ENCODE data around the gene UGT1A10.
"Not testable (repeated sequence)": the region's sequence is repeated elsewhere in the genome, so short reads cannot be mapped to it uniquely, and the experiment has no call there.

The UGT1A10 gene

DNA sequence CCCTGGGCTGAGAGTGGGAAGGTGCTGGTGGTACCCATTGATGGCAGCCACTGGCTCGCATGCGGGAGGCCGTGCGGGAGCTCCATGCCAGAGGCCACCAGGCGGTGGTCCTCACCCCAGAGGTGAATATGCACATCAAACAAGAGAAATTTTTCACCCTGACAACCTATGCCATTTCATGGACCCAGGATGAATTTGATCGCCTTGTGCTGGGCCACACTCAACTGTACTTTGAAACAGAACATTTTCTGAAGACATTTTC is 111.0 kb downstream of the UGT1A10 start:
- TF ChIP-seq POLR2AphosphoS5 (IDR thresholded peaks at IDR 0.05; ENCODE audit: low read depth) (no peak), GABPA (IDR thresholded peaks at IDR 0.05; ENCODE audit: low read depth) (no peak), SPI1 (IDR thresholded peaks at IDR 0.05; ENCODE audit: borderline replicate concordance, low read depth) (no peak)
- TF ChIP-seq, protein P1, sequence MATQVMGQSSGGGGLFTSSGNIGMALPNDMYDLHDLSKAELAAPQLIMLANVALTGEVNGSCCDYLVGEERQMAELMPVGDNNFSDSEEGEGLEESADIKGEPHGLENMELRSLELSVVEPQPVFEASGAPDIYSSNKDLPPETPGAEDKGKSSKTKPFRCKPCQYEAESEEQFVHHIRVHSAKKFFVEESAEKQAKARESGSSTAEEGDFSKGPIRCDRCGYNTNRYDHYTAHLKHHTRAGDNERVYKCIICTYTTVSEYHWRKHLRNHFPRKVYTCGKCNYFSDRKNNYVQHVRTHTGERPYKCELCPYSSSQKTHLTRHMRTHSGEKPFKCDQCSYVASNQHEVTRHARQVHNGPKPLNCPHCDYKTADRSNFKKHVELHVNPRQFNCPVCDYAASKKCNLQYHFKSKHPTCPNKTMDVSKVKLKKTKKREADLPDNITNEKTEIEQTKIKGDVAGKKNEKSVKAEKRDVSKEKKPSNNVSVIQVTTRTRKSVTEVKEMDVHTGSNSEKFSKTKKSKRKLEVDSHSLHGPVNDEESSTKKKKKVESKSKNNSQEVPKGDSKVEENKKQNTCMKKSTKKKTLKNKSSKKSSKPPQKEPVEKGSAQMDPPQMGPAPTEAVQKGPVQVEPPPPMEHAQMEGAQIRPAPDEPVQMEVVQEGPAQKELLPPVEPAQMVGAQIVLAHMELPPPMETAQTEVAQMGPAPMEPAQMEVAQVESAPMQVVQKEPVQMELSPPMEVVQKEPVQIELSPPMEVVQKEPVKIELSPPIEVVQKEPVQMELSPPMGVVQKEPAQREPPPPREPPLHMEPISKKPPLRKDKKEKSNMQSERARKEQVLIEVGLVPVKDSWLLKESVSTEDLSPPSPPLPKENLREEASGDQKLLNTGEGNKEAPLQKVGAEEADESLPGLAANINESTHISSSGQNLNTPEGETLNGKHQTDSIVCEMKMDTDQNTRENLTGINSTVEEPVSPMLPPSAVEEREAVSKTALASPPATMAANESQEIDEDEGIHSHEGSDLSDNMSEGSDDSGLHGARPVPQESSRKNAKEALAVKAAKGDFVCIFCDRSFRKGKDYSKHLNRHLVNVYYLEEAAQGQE (IDR thresholded peaks at IDR 0.05; ENCODE audit: insufficient replicate concordance, low read depth), result no peak
- TF ChIP-seq, protein P2, sequence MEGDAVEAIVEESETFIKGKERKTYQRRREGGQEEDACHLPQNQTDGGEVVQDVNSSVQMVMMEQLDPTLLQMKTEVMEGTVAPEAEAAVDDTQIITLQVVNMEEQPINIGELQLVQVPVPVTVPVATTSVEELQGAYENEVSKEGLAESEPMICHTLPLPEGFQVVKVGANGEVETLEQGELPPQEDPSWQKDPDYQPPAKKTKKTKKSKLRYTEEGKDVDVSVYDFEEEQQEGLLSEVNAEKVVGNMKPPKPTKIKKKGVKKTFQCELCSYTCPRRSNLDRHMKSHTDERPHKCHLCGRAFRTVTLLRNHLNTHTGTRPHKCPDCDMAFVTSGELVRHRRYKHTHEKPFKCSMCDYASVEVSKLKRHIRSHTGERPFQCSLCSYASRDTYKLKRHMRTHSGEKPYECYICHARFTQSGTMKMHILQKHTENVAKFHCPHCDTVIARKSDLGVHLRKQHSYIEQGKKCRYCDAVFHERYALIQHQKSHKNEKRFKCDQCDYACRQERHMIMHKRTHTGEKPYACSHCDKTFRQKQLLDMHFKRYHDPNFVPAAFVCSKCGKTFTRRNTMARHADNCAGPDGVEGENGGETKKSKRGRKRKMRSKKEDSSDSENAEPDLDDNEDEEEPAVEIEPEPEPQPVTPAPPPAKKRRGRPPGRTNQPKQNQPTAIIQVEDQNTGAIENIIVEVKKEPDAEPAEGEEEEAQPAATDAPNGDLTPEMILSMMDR (IDR thresholded peaks at IDR 0.05; ENCODE audit: insufficient read depth, low read length), result no peak
- Histone ChIP-seq H3K27ac (replicated peaks) (no peak overlapping the region), H3K4me3 (replicated peaks; ENCODE audit: insufficient read depth, low read length) (no peak overlapping the region), H3K27me3 (ENCODE audit: insufficient read depth, poor library complexity, severe bottlenecking) (no peaks in the 10 kb centered on the region)
- no peak for DNase-seq (ENCODE audit: low read depth in 1 of 2, low spot score in 1 of 2)

DNA sequence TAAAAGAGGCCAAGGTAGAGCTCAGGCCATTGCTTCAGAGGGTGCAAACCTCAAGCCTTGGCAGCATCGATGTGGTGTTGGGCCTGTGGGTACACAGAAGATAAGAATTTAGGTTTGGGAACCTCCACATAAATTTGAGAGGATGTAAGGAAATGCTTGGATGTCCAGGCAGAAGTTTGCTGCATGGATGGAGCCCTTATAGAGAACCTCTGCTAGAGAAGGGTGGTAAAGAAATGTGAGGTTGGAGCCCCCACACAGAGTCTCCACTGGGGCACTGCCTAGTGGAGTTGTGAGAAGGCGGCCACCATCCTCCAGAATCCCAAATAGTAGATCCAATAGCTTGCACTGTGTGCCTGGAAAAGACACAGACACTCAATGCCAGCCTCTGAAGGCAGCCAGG is 114.4 kb downstream of the UGT1A10 start:
- H3K4me3 ChIP-seq (replicated peaks; ENCODE audit: insufficient read depth, low read length); H3K27ac ChIP-seq (replicated peaks); DNase-seq (ENCODE audit: low read depth in 1 of 2, low spot score in 1 of 2); H3K27me3 ChIP-seq (ENCODE audit: insufficient read depth, poor library complexity, severe bottlenecking): not testable (repeated sequence)

DNA sequence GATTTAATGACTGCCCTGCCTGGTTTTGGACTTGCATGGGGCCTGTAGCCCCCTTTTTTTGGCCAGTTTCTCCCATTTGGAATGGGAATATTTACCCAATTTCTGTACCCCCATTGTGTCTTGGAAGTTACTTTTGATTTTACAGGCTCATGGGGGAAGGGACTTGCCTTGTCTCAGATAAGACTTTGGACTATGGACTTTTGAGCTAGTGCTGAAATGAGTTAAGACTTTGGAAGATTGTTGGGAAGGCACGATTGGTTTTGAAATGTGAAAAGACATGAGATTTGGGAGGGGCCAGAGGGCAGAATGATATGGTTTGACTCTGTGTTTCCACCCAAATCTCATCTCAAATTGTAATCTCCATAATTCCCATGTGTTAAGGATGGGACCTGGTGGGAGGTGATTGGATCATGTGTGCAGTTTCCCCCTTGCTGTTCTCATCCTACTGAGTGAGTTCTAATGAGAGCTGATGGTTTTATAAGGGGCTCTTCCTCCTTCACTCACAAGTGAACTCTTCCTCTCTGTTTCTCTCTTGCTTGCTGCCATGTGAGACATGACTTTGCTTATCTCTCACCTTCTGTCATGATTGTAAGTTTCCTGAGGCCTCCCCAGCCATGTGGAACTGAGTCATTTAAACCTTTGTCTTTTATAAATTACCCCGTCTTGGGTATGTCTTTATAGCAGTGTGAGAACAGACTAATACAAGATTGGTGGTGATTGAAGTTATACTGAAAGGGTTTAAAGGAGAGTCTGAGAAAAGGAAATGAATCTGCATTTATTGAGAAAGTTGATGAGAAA is 115.2 kb downstream of the UGT1A10 start:
- not testable (repeated sequence) for DNase-seq (ENCODE audit: low read depth in 1 of 2, low spot score in 1 of 2); H3K4me3 ChIP-seq (replicated peaks; ENCODE audit: insufficient read depth, low read length); H3K27me3 ChIP-seq (ENCODE audit: insufficient read depth, poor library complexity, severe bottlenecking); H3K27ac ChIP-seq (replicated peaks)

DNA sequence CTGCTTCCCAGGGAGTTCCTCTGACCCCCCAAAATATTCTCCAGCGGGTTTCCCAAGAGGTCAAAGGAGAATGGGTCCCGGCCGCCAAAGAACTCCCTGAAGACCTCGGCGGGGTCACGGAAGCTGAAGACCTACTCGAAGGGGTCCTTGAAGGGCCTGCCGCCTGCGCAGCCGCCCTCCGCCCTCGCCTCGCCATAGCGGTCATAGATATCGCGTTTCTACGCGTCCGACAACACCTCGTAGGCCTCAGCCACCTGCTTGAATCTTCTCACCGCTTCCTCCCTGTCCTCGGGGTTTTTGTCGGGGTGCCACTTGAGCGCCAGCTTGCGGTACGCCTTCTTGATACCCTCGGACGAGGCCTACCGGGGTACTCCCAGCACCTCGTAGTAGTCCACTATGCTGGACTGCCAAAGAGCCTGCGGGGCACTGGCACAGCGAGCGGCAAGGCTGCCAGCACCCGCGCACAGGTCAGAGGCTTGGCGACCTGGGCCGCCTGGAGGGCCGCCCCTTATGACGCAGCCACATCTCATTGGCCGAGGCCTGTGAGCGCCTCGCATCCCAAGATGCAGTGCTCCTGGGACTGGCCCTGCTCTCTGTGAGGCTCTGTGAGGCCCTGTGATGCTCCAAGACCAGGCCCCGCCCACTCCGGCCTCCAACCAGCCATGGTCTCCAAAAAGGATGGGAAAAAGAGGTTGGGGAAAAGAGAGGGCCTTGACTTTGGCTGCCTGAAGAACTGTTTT is 118.8 kb downstream of the UGT1A10 start:
- H3K4me3 ChIP-seq (replicated peaks; ENCODE audit: insufficient read depth, low read length), result no peak overlapping the region
- H3K27me3 ChIP-seq (ENCODE audit: insufficient read depth, poor library complexity, severe bottlenecking), result no peaks in the 10 kb centered on the region
- H3K27ac ChIP-seq (replicated peaks), result no peak overlapping the region
- no peak for TF ChIP-seq POLR2AphosphoS5 (IDR thresholded peaks at IDR 0.05; ENCODE audit: low read depth)
- TF ChIP-seq, protein P2 (IDR thresholded peaks at IDR 0.05; ENCODE audit: insufficient read depth, low read length), result no peak
- no peak for TF ChIP-seq SPI1 (IDR thresholded peaks at IDR 0.05; ENCODE audit: borderline replicate concordance, low read depth)
- TF ChIP-seq, protein P1 (IDR thresholded peaks at IDR 0.05; ENCODE audit: insufficient replicate concordance, low read depth), result no peak
- no peak for TF ChIP-seq GABPA (IDR thresholded peaks at IDR 0.05; ENCODE audit: low read depth)
- DNase-seq (ENCODE audit: low read depth in 1 of 2, low spot score in 1 of 2), result no peak

Measured in HL-60 (cell line).